ENCODE measurements around the gene NIPA2. TPM values are rescaled to one million over a fixed set of nuclear protein-coding genes. Genes with fewer than 3 reads are reported as not detected.

NIPA2 gene
- polyA plus RNA-seq, 4 donors: 15.0 to 40.3 (median 30.5) TPM

- FAIRE-seq: no peak
- H3K4me3 ChIP-seq (ENCODE audit: low read depth in 1 of 3, low read length in 3 of 3): no peak overlapping the region
Observed at GRCh38 chr15:22813844-22814243, 24.6 kb upstream of the NIPA2 start.

GRCh38 chr15:22815766-22816165 lies 22.7 kb upstream of the NIPA2 start:
- H3K4me1 ChIP-seq (ENCODE audit: control insufficient read depth in 3 of 3, insufficient read depth in 2 of 3, low read depth in 1 of 3, low read length in 2 of 3): no peaks in the 10 kb centered on the region
- 97 to 100% (median 97%) methylated on average over 1 of the region's 1 CpG for WGBS, 3 donors
- no peaks in the 10 kb centered on the region for H3K27me3 ChIP-seq (ENCODE audit: control insufficient read depth in 3 of 3, insufficient read depth in 3 of 3, low read length in 3 of 3)
- H3K36me3 ChIP-seq (ENCODE audit: control insufficient read depth in 3 of 3, insufficient read depth in 2 of 3, low read depth in 1 of 3, low read length in 3 of 3): peaks cover 3 to 25% (median 7%) of the 10 kb centered on the region in 3 donors
- DNase-seq (no peak), FAIRE-seq (no peak)
- no peak overlapping the region for H3K27ac ChIP-seq (ENCODE audit: low read depth in 1 of 3, low read length in 2 of 3)
- no peaks in the 10 kb centered on the region for H3K9me3 ChIP-seq (ENCODE audit: control insufficient read depth in 2 of 2, insufficient read depth in 1 of 2, low read depth in 1 of 2, low read length in 1 of 2)
- H3K4me3 ChIP-seq (ENCODE audit: low read depth in 1 of 3, low read length in 3 of 3): no peak overlapping the region

More at GRCh38 chr15:22813844-22814243, 24.6 kb upstream of the NIPA2 start:
- Histone ChIP-seq H3K4me1 (ENCODE audit: control insufficient read depth in 3 of 3, insufficient read depth in 2 of 3, low read depth in 1 of 3, low read length in 2 of 3) (peaks cover 0 to 3% (median under 1%) of the 10 kb centered on the region in 3 donors), H3K9me3 (ENCODE audit: control insufficient read depth in 2 of 2, insufficient read depth in 1 of 2, low read depth in 1 of 2, low read length in 1 of 2) (no peaks in the 10 kb centered on the region), H3K36me3 (ENCODE audit: control insufficient read depth in 3 of 3, insufficient read depth in 2 of 3, low read depth in 1 of 3, low read length in 3 of 3) (peaks cover 3 to 18% (median 3%) of the 10 kb centered on the region in 3 donors), H3K27me3 (ENCODE audit: control insufficient read depth in 3 of 3, insufficient read depth in 3 of 3, low read length in 3 of 3) (no peaks in the 10 kb centered on the region), H3K27ac (ENCODE audit: low read depth in 1 of 3, low read length in 2 of 3) (no peak overlapping the region)
- WGBS, 3 donors: 68 to 90% (median 84%) methylated on average over 3 of the region's 3 CpGs
- no peak for DNase-seq

GRCh38 chr15:22819651-22820050 lies 18.8 kb upstream of the NIPA2 start:
- Histone ChIP-seq H3K4me3 (ENCODE audit: low read depth in 1 of 3, low read length in 3 of 3) (no peak overlapping the region), H3K27ac (ENCODE audit: low read depth in 1 of 3, low read length in 2 of 3) (no peak overlapping the region), H3K36me3 (ENCODE audit: control insufficient read depth in 3 of 3, insufficient read depth in 2 of 3, low read depth in 1 of 3, low read length in 3 of 3) (peaks cover 7 to 33% (median 14%) of the 10 kb centered on the region in 3 donors), H3K27me3 (ENCODE audit: control insufficient read depth in 3 of 3, insufficient read depth in 3 of 3, low read length in 3 of 3) (no peaks in the 10 kb centered on the region), H3K9me3 (ENCODE audit: control insufficient read depth in 2 of 2, insufficient read depth in 1 of 2, low read depth in 1 of 2, low read length in 1 of 2) (no peaks in the 10 kb centered on the region), H3K4me1 (ENCODE audit: control insufficient read depth in 3 of 3, insufficient read depth in 2 of 3, low read depth in 1 of 3, low read length in 2 of 3) (no peaks in the 10 kb centered on the region)
- 78 to 89% (median 89%) methylated on average over 2 of the region's 2 CpGs for WGBS, 3 donors
- DNase-seq (no peak), FAIRE-seq (no peak)

- H3K27ac ChIP-seq (ENCODE audit: low read depth in 1 of 3, low read length in 2 of 3): no peak overlapping the region
- no peaks in the 10 kb centered on the region for H3K9me3 ChIP-seq (ENCODE audit: control insufficient read depth in 2 of 2, insufficient read depth in 1 of 2, low read depth in 1 of 2, low read length in 1 of 2)
- no peak for DNase-seq
- H3K27me3 ChIP-seq (ENCODE audit: control insufficient read depth in 3 of 3, insufficient read depth in 3 of 3, low read length in 3 of 3): no peaks in the 10 kb centered on the region
- H3K36me3 ChIP-seq (ENCODE audit: control insufficient read depth in 3 of 3, insufficient read depth in 2 of 3, low read depth in 1 of 3, low read length in 3 of 3): peaks cover 6 to 35% (median 19%) of the 10 kb centered on the region in 3 donors
- FAIRE-seq: no peak
- H3K4me1 ChIP-seq (ENCODE audit: control insufficient read depth in 3 of 3, insufficient read depth in 2 of 3, low read depth in 1 of 3, low read length in 2 of 3): no peaks in the 10 kb centered on the region
- H3K4me3 ChIP-seq (ENCODE audit: low read depth in 1 of 3, low read length in 3 of 3): no peak overlapping the region
- WGBS, 3 donors: 94 to 97% (median 95%) methylated on average over 26 to 29 of the region's 29 CpGs
Observed at GRCh38 chr15:22823495-22824128, 14.9 kb upstream of the NIPA2 start.

- Histone ChIP-seq H3K27ac (ENCODE audit: low read depth in 1 of 3, low read length in 2 of 3) (peak overlapping the region in 1 of 3 donors; percentile 8), H3K9me3 (ENCODE audit: control insufficient read depth in 2 of 2, insufficient read depth in 1 of 2, low read depth in 1 of 2, low read length in 1 of 2) (no peaks in the 10 kb centered on the region), H3K4me1 (ENCODE audit: control insufficient read depth in 3 of 3, insufficient read depth in 2 of 3, low read depth in 1 of 3, low read length in 2 of 3) (no peaks in the 10 kb centered on the region), H3K36me3 (ENCODE audit: control insufficient read depth in 3 of 3, insufficient read depth in 2 of 3, low read depth in 1 of 3, low read length in 3 of 3) (peaks cover 8 to 21% (median 15%) of the 10 kb centered on the region in 3 donors), H3K4me3 (ENCODE audit: low read depth in 1 of 3, low read length in 3 of 3) (no peak overlapping the region), H3K27me3 (ENCODE audit: control insufficient read depth in 3 of 3, insufficient read depth in 3 of 3, low read length in 3 of 3) (no peaks in the 10 kb centered on the region)
- no peak for DNase-seq
- no peak for FAIRE-seq
- 69 to 100% (median 89%) methylated on average over 1 of the region's 1 CpG for WGBS, 3 donors
Observed at GRCh38 chr15:22827125-22827524, 11.3 kb upstream of the NIPA2 start.

- FAIRE-seq: no peak
- DNase-seq: no peak
- no peak overlapping the region for H3K27ac ChIP-seq (ENCODE audit: low read depth in 1 of 3, low read length in 2 of 3)
- WGBS, 3 donors: 57 to 84% (median 79%) methylated on average over 1 of the region's 1 CpG
- H3K36me3 ChIP-seq (ENCODE audit: control insufficient read depth in 3 of 3, insufficient read depth in 2 of 3, low read depth in 1 of 3, low read length in 3 of 3): peaks cover 2 to 7% (median 6%) of the 10 kb centered on the region in 3 donors
- peaks cover 0 to 1% of the 10 kb centered on the region in 2 donors for H3K9me3 ChIP-seq (ENCODE audit: control insufficient read depth in 2 of 2, insufficient read depth in 1 of 2, low read depth in 1 of 2, low read length in 1 of 2)
- no peaks in the 10 kb centered on the region for H3K4me1 ChIP-seq (ENCODE audit: control insufficient read depth in 3 of 3, insufficient read depth in 2 of 3, low read depth in 1 of 3, low read length in 2 of 3)
- no peaks in the 10 kb centered on the region for H3K27me3 ChIP-seq (ENCODE audit: control insufficient read depth in 3 of 3, insufficient read depth in 3 of 3, low read length in 3 of 3)
- no peak overlapping the region for H3K4me3 ChIP-seq (ENCODE audit: low read depth in 1 of 3, low read length in 3 of 3)
Observed at GRCh38 chr15:22831473-22831872, 7.0 kb upstream of the NIPA2 start.

GRCh38 chr15:22839046-22839695 lies 705 bp downstream of the NIPA2 start:
- FAIRE-seq: no peak
- Histone ChIP-seq H3K4me3 (ENCODE audit: low read depth in 1 of 3, low read length in 3 of 3) (peak overlapping the region; percentile 69 to 82 (median 80)), H3K4me1 (ENCODE audit: control insufficient read depth in 3 of 3, insufficient read depth in 2 of 3, low read depth in 1 of 3, low read length in 2 of 3) (peaks cover 0 to 2% (median 0%) of the 10 kb centered on the region in 3 donors), H3K27me3 (ENCODE audit: control insufficient read depth in 3 of 3, insufficient read depth in 3 of 3, low read length in 3 of 3) (no peaks in the 10 kb centered on the region), H3K9me3 (ENCODE audit: control insufficient read depth in 2 of 2, insufficient read depth in 1 of 2, low read depth in 1 of 2, low read length in 1 of 2) (no peaks in the 10 kb centered on the region), H3K36me3 (ENCODE audit: control insufficient read depth in 3 of 3, insufficient read depth in 2 of 3, low read depth in 1 of 3, low read length in 3 of 3) (peaks cover 0 to 2% (median 0%) of the 10 kb centered on the region in 3 donors), H3K27ac (ENCODE audit: low read depth in 1 of 3, low read length in 2 of 3) (peak overlapping the region; percentile 89 to 96 (median 95))
- peak; percentile 21 to 23 for DNase-seq
- 0 to 1% (median 0%) methylated on average over 16 of the region's 16 CpGs for WGBS, 3 donors

GRCh38 chr15:22844421-22845288 lies 6.2 kb downstream of the NIPA2 start:
- FAIRE-seq (no peak), DNase-seq (no peak)
- Histone ChIP-seq H3K36me3 (ENCODE audit: control insufficient read depth in 3 of 3, insufficient read depth in 2 of 3, low read depth in 1 of 3, low read length in 3 of 3) (peaks cover 3 to 10% (median 3%) of the 10 kb centered on the region in 3 donors), H3K9me3 (ENCODE audit: control insufficient read depth in 2 of 2, insufficient read depth in 1 of 2, low read depth in 1 of 2, low read length in 1 of 2) (no peaks in the 10 kb centered on the region), H3K4me3 (ENCODE audit: low read depth in 1 of 3, low read length in 3 of 3) (no peak overlapping the region), H3K27me3 (ENCODE audit: control insufficient read depth in 3 of 3, insufficient read depth in 3 of 3, low read length in 3 of 3) (no peaks in the 10 kb centered on the region), H3K4me1 (ENCODE audit: control insufficient read depth in 3 of 3, insufficient read depth in 2 of 3, low read depth in 1 of 3, low read length in 2 of 3) (peaks cover 0 to 2% (median 0%) of the 10 kb centered on the region in 3 donors), H3K27ac (ENCODE audit: low read depth in 1 of 3, low read length in 2 of 3) (no peak overlapping the region)
- WGBS, 3 donors: 74 to 84% (median 77%) methylated on average over 19 of the region's 19 CpGs

All from small intestine (tissue), 7 donors.